K562 (cell line): ENCODE data around the gene PLA2G2C. TPM values are rescaled to one million over a fixed set of nuclear protein-coding genes. Genes with fewer than 3 reads are reported as not detected.

ENCODE experiments used
- ARID3A ChIP-seq: IDR thresholded peaks from 2 replicates; pipeline ENCODE4 v1.6.1; 2012; ENCODE audit warnings: low read depth, low read length, improper control_type of control experiment, borderline replicate concordance
- ATF3 ChIP-seq, 2 experiments: fragments of 450-650 bp in 1 of 2; sonication (generic) in 1 of 2; formaldehyde crosslinking in 1 of 2; IDR thresholded peaks in 1 of 2; conservative IDR thresholded peaks in 1 of 2; 2 replicates each; pipeline versions ENCODE4 v1.6.1 to v1.8.1; 2016 to 2023; ENCODE audit warnings: mild to moderate bottlenecking in 2 of 2, moderate library complexity in 2 of 2, inconsistent platforms in 1 of 2, missing genetic modification reagents in 1 of 2
- COPS2 ChIP-seq: fragments of 450-650 bp; conservative IDR thresholded peaks from 2 replicates; pipeline ENCODE4 v1.6.1; 2016; ENCODE audit warnings: mild to moderate bottlenecking, moderate library complexity
- DPF2 ChIP-seq: fragments of 450-650 bp; IDR thresholded peaks from 2 replicates; pipeline ENCODE4 v1.6.1; 2016
- E2F3 ChIP-seq: fragments of 250-450 bp; sonication (Bioruptor Pico); IDR thresholded peaks from 2 replicates; pipeline ENCODE4 v1.4.0; 2020; ENCODE audit warnings: mild to moderate bottlenecking
- GMEB1 ChIP-seq: fragments of 250-450 bp; sonication (Bioruptor Pico); IDR thresholded peaks from 2 replicates; pipeline ENCODE4 v1.4.0; 2020; ENCODE audit warnings: mild to moderate bottlenecking
- HLTF ChIP-seq: fragments of 450-650 bp; IDR thresholded peaks from 2 replicates; pipeline ENCODE4 v1.6.1; 2016
- IRF2 ChIP-seq: sonication (generic); formaldehyde crosslinking; IDR thresholded peaks from 2 replicates; pipeline ENCODE4 v1.8.1; 2022; ENCODE audit warnings: mild to moderate bottlenecking, missing genetic modification reagents
- KLF16 ChIP-seq: IDR thresholded peaks from 2 replicates; pipeline ENCODE4 v1.6.1; 2016; ENCODE audit warnings: antibody characterized with exemption
- PTTG1 ChIP-seq: fragments of 450-650 bp; IDR thresholded peaks from 2 replicates; pipeline ENCODE4 v1.6.1; 2016; ENCODE audit warnings: low read depth, mild to moderate bottlenecking, missing genetic modification characterization, missing compliant biosample characterization
- RUNX1 ChIP-seq: sonication (generic); IDR thresholded peaks from 2 replicates; pipeline ENCODE4 v1.6.1; 2016; ENCODE audit warnings: antibody characterized with exemption, low read depth
- ZC3H4 ChIP-seq: sonication (generic); formaldehyde crosslinking; IDR thresholded peaks from 2 replicates; pipeline ENCODE4 v1.9.0; 2021; ENCODE audit warnings: missing genetic modification reagents, borderline replicate concordance
- ZFPM2 ChIP-seq: fragments of 250-450 bp; sonication (Bioruptor Pico); IDR thresholded peaks from 2 replicates; pipeline ENCODE4 v1.5.1; 2022; ENCODE audit warnings: mild to moderate bottlenecking
- ZNF165 ChIP-seq: fragments of 250-450 bp; sonication (Bioruptor Pico); IDR thresholded peaks from 2 replicates; pipeline ENCODE4 v1.4.0; 2020; ENCODE audit warnings: borderline replicate concordance
- ZNF282 ChIP-seq: sonication (generic); formaldehyde crosslinking; IDR thresholded peaks from 2 replicates; pipeline ENCODE4 v1.8.1; 2023; ENCODE audit warnings: missing genetic modification reagents
- ZNF408 ChIP-seq: fragments of 250-450 bp; sonication (Bioruptor Pico); IDR thresholded peaks from 2 replicates; pipeline ENCODE4 v1.4.0; 2020; ENCODE audit warnings: low read depth, mild to moderate bottlenecking, moderate library complexity
- ZNF584 ChIP-seq: fragments of 200-800 bp; sonication (Bioruptor generic); IDR thresholded peaks from 2 replicates; pipeline ENCODE4 v1.6.1; 2016; ENCODE audit warnings: low read depth, mild to moderate bottlenecking, missing genetic modification characterization, missing compliant biosample characterization
- ZNF778 ChIP-seq: fragments of 450-650 bp; formaldehyde crosslinking; IDR thresholded peaks from 2 replicates; pipeline ENCODE4 v1.4.0; 2020; ENCODE audit warnings: mild to moderate bottlenecking, moderate library complexity
- polyA plus RNA-seq, 8 experiments: library from polyadenylated mRNA; depleted of rRNA in 4 of 8; stranded (reverse) in 5 of 8; unstranded in 3 of 8; fragments of >200 nt; fragmentation: Nextera tagmentation in 2 of 8; fragmentation: Illumina TruSeq in 1 of 8; extraction: Ambion mirVana in 2 of 8; extraction: Trizol in 1 of 8; gene quantifications; 2 replicates each; pipeline versions ENCODE4 v1.2.1 to v1.2.3, GENCODE V29; 2011 to 2014; ENCODE audit warnings: inconsistent platforms in 1 of 8, missing spikeins in 1 of 8
- total RNA-seq, 7 experiments: library from RNA; depleted of rRNA in 6 of 7; stranded (reverse); fragments of >200 nt in 6 of 7; fragmentation: Illumina TruSeq in 2 of 7; extraction: Trizol in 2 of 7; gene quantifications; 2 replicates each; pipeline versions ENCODE4 v1.2.1 to v1.2.3, GENCODE V29; 2011 to 2021; ENCODE audit warnings: low replicate concordance in 1 of 7
- TF ChIP-seq, protein P1 (sequence below): fragments of 450-650 bp; IDR thresholded peaks from 2 replicates; pipeline ENCODE4 v1.6.1; 2017; ENCODE audit warnings: antibody characterized with exemption, mild to moderate bottlenecking
- TF ChIP-seq, protein P2 (sequence below), 2 experiments: IDR thresholded peaks; 2 replicates each; pipeline ENCODE4 v1.6.1; 2011; ENCODE audit warnings: borderline replicate concordance in 1 of 2, control low read depth in 1 of 2, low read depth in 1 of 2, low read length in 1 of 2, mild to moderate bottlenecking in 1 of 2, mixed read lengths in 1 of 2, moderate library complexity in 1 of 2; ENCODE audit not compliant: insufficient read depth in 1 of 2, insufficient read length in 1 of 2, poor library complexity in 1 of 2, severe bottlenecking in 1 of 2; ENCODE audit errors: extremely low read depth in 1 of 2

The PLA2G2C gene
- total and polyA plus RNA-seq, 9 of the 15 experiments (the other 6 are each of a cell fraction or from before 2014, with no cell fraction given): 0.14 to 0.49 (median 0.21) TPM

GRCh38 chr1:20192364-20192763, 6.0 kb upstream of the PLA2G2C start (continued):
- TF ChIP-seq ATF3 (IDR thresholded peaks at IDR 0.05) (peak; percentile 74), ATF3 (CRISPR knock-in tag; conservative IDR thresholded peaks at IDR 0.05) (no peak), ZNF165 (no peak), PTTG1 (tag) (no peak), ZC3H4 (CRISPR knock-in tag) (no peak), ARID3A (no peak), ZNF282 (no peak), GMEB1 (CRISPR knock-in tag) (no peak), ZNF584 (CRISPR knock-in tag) (no peak), E2F3 (no peak), KLF16 (no peak), HLTF (no peak), ZFPM2 (CRISPR knock-in tag) (no peak), ZNF408 (no peak), RUNX1 (no peak), DPF2 (peak; percentile 33; the same call in 1 of the 2 replicates), ZNF778 (CRISPR knock-in tag) (no peak), COPS2 (no peak), IRF2 (CRISPR knock-in tag) (no peak)
- TF ChIP-seq, protein P1, sequence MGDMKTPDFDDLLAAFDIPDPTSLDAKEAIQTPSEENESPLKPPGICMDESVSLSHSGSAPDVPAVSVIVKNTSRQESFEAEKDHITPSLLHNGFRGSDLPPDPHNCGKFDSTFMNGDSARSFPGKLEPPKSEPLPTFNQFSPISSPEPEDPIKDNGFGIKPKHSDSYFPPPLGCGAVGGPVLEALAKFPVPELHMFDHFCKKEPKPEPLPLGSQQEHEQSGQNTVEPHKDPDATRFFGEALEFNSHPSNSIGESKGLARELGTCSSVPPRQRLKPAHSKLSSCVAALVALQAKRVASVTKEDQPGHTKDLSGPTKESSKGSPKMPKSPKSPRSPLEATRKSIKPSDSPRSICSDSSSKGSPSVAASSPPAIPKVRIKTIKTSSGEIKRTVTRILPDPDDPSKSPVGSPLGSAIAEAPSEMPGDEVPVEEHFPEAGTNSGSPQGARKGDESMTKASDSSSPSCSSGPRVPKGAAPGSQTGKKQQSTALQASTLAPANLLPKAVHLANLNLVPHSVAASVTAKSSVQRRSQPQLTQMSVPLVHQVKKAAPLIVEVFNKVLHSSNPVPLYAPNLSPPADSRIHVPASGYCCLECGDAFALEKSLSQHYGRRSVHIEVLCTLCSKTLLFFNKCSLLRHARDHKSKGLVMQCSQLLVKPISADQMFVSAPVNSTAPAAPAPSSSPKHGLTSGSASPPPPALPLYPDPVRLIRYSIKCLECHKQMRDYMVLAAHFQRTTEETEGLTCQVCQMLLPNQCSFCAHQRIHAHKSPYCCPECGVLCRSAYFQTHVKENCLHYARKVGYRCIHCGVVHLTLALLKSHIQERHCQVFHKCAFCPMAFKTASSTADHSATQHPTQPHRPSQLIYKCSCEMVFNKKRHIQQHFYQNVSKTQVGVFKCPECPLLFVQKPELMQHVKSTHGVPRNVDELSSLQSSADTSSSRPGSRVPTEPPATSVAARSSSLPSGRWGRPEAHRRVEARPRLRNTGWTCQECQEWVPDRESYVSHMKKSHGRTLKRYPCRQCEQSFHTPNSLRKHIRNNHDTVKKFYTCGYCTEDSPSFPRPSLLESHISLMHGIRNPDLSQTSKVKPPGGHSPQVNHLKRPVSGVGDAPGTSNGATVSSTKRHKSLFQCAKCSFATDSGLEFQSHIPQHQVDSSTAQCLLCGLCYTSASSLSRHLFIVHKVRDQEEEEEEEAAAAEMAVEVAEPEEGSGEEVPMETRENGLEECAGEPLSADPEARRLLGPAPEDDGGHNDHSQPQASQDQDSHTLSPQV: peak; percentile 75
- TF ChIP-seq, protein P2, sequence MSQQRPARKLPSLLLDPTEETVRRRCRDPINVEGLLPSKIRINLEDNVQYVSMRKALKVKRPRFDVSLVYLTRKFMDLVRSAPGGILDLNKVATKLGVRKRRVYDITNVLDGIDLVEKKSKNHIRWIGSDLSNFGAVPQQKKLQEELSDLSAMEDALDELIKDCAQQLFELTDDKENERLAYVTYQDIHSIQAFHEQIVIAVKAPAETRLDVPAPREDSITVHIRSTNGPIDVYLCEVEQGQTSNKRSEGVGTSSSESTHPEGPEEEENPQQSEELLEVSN (IDR thresholded peaks at IDR 0.05; ENCODE audit: borderline replicate concordance in 1 of 2, extremely low read depth in 1 of 2, insufficient read depth in 1 of 2, insufficient read length in 1 of 2, low read depth in 1 of 2, low read length in 1 of 2, poor library complexity in 1 of 2, severe bottlenecking in 1 of 2): peak in 1 of 2 experiments; percentile 16
